Epithelial cell of proximal tubule (primary cell): ENCODE results near the gene ATAD5. TPM values are rescaled to one million over a fixed set of nuclear protein-coding genes. Genes with fewer than 3 reads are reported as not detected.

Experiments
- DNase-seq: peaks from one replicate; pipeline ENCODE4 v3.0.0-alpha.2; 2011; ENCODE audit warnings: low read depth
- H3K4me3 ChIP-seq: 2 replicates; pipeline ENCODE4 v1.5.1; 2011; ENCODE audit warnings: low read depth, mild to moderate bottlenecking, low read length
- CTCF ChIP-seq: conservative IDR thresholded peaks from 2 replicates; pipeline ENCODE4 v1.5.1; 2012; ENCODE audit warnings: low read depth, mild to moderate bottlenecking, low read length
- total RNA-seq: library from RNA; depleted of rRNA; stranded (reverse); fragments of >200 nt; gene quantifications from 2 replicates; pipeline ENCODE4 v1.2.3, GENCODE V29; 2015

Gene ATAD5
- total RNA-seq, 1 donor from 2014 or later = 8.4 TPM

GRCh38 chr17:30838202-30838807, 6.5 kb downstream of the ATAD5 start:
- no peak for TF ChIP-seq CTCF
- no peak overlapping the region for H3K4me3 ChIP-seq
- no peak for DNase-seq

- H3K4me3 ChIP-seq = no peak overlapping the region
- TF ChIP-seq CTCF = no peak
- no peak for DNase-seq
Measured at GRCh38 chr17:30840771-30841170, 9.0 kb downstream of the ATAD5 start.

GRCh38 chr17:30848021-30848420, 16.3 kb downstream of the ATAD5 start:
- TF ChIP-seq CTCF = no peak
- H3K4me3 ChIP-seq = no peak overlapping the region
- DNase-seq = no peak

- no peak overlapping the region for H3K4me3 ChIP-seq
- no peak for DNase-seq
- no peak for TF ChIP-seq CTCF
Measured at GRCh38 chr17:30854146-30854545, 22.4 kb downstream of the ATAD5 start.

GRCh38 chr17:30858556-30859250, 26.9 kb downstream of the ATAD5 start:
- no peak for DNase-seq
- no peak for TF ChIP-seq CTCF
- no peak overlapping the region for H3K4me3 ChIP-seq

GRCh38 chr17:30864636-30865035, 32.9 kb downstream of the ATAD5 start:
- H3K4me3 ChIP-seq = no peak overlapping the region
- TF ChIP-seq CTCF = no peak
- DNase-seq = no peak

- no peak for DNase-seq
- TF ChIP-seq CTCF = no peak
- H3K4me3 ChIP-seq = no peak overlapping the region
Measured at GRCh38 chr17:30869005-30869404, 37.2 kb downstream of the ATAD5 start.
